Esophagus muscularis mucosa (tissue), 4 donors: ENCODE measurements around the gene CAMKMT. TPM values are rescaled to one million over a fixed set of nuclear protein-coding genes. Genes with fewer than 3 reads are reported as not detected.

Experiments used
- DNase-seq: peaks from one replicate; pipeline ENCODE4 v3.0.0-alpha.2; 2017; ENCODE audit errors: extremely low spot score
- H3K27ac ChIP-seq, 4 donors: fragments of 200-600 bp; sonication (generic); replicated peaks in 1 of 4; 1 replicate in 3 of 4; 2 replicates in 1 of 4; pipeline ENCODE4 v1.5.1; 2016 to 2019; ENCODE audit warnings: mild to moderate bottlenecking in 1 of 4
- H3K27me3 ChIP-seq, 4 donors: fragments of 200-600 bp; sonication (generic); one replicate each; pipeline versions ENCODE4 v1.5.1 to v1.6.0; 2016 to 2019
- H3K36me3 ChIP-seq, 4 donors: fragments of 200-600 bp; sonication (generic); one replicate each; pipeline ENCODE4 v1.5.1; 2016 to 2019
- H3K4me1 ChIP-seq, 4 donors: fragments of 200-600 bp; sonication (generic); one replicate each; pipeline ENCODE4 v1.5.1; 2016 to 2019
- H3K4me3 ChIP-seq, 4 donors: fragments of 200-600 bp; sonication (generic); 1 replicate in 2 of 4; 2 replicates in 2 of 4; pipeline ENCODE4 v1.5.1; 2016 to 2019; ENCODE audit warnings: mild to moderate bottlenecking in 4 of 4, moderate library complexity in 1 of 4
- H3K9me3 ChIP-seq, 4 donors: fragments of 200-600 bp; sonication (generic); 1 replicate in 3 of 4; 2 replicates in 1 of 4; pipeline ENCODE4 v1.5.1; 2016 to 2019
- EP300 ChIP-seq: sonication (generic); formaldehyde crosslinking; IDR thresholded peaks from one replicate; pipeline ENCODE4 v1.6.1; 2017; ENCODE audit warnings: antibody characterized with exemption
- POLR2A ChIP-seq: fragments of 450-650 bp; IDR thresholded peaks from one replicate; pipeline ENCODE4 v1.6.1; 2017; ENCODE audit warnings: antibody characterized with exemption, moderate library complexity, mild to moderate bottlenecking, low read depth
- POLR2AphosphoS5 ChIP-seq, 2 donors: sonication (generic); formaldehyde crosslinking; IDR thresholded peaks; one replicate each; pipeline ENCODE4 v1.6.1; 2017; ENCODE audit warnings: antibody characterized with exemption in 2 of 2
- WGBS: methylation state at CpG from one replicate; pipeline ENCODE4 v1.1.5; 2018; 5-methylcytosine and 5-hydroxymethylcytosine counted together
- intact Hi-C: fragments of 100-400 bp; cut with DNase I; formaldehyde crosslinking; loops from one replicate; pipeline ENCODE4 v1.15.1; 2023
- total RNA-seq, 4 donors: library from RNA; depleted of rRNA; stranded (reverse); fragments of >200 nt; gene quantifications; one replicate each; pipeline versions ENCODE4 v1.1.0 to v1.2.1, GENCODE V29; 2016
- TF ChIP-seq, protein P1 (sequence below), 3 experiments: fragments of 200-600 bp in 2 of 3; fragments of 450-650 bp in 1 of 3; sonication (generic) in 2 of 3; IDR thresholded peaks; one replicate each; pipeline ENCODE4 v1.5.1; 2017 to 2019; ENCODE audit warnings: antibody characterized with exemption in 3 of 3, mild to moderate bottlenecking in 2 of 3, moderate library complexity in 1 of 3

Gene CAMKMT
- total RNA-seq, 4 donors from 2014 or later, result 5.8 to 8.3 (median 6.9) TPM

DNA sequence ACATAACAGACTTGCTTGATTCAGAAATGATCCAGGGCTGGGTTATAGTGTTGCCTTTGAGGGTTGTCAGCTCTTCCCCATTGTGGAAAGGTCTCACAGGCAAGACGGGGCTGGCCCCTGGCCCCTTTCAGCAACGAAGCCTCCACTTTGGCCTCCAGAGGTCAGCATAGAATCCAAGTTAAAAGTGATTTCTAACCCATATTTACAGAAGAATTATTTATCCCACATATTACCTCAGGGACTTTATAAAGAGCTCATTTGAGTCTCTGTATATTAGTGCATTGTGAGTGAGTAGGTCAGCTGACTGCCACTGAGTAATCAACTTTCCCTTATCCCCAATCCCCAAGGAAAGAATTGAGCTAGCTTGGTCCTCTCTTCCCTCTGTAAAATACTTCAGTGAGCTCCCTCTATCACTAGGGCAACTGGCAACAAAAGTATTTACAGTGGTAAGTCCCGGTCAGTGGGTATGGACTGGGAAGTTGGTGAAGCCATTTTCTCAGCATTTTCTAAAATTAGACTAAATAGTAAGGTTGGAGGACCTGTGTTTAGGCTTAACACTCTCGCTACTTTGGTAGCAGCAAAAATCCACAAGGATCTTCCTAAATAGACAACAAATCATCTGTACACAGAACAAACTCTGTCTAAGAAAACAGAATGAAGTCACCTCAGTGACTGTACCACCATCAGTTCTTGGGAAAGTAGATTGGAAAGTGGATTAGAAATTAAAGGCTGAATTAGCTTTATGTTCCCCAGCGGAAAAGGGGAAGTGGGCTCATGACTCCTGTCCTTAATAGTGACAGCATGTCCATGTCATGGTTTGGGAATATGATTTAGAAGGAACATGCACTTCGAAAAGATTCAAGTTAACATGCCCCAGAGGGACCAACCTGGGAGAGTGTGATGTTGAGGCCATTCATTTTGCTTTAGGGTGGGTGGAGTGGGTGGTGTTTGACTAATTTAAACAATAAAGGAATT lies 408.8 kb downstream of the CAMKMT start:
- H3K4me1 ChIP-seq, result no peaks in the 10 kb centered on the region
- WGBS, result 87% methylated on average over 6 of the region's 6 CpGs

GRCh38 chr2:44771522-44771921 lies 409.8 kb downstream of the CAMKMT start:
- no peak for DNase-seq
- intact Hi-C loops, result no loop called here
- H3K36me3 ChIP-seq, result no peaks in the 10 kb centered on the region
- peaks cover 0 to 3% (median 0%) of the 10 kb centered on the region in 4 donors for H3K27me3 ChIP-seq
- no peaks in the 10 kb centered on the region for H3K9me3 ChIP-seq
- no peaks in the 10 kb centered on the region for H3K4me1 ChIP-seq
- H3K4me3 ChIP-seq, result no peak overlapping the region
- WGBS, result 94% methylated on average over 2 of the region's 2 CpGs
- H3K27ac ChIP-seq, result no peak overlapping the region
- TF ChIP-seq POLR2A, result no peak
- no peak for TF ChIP-seq EP300
- no peak for TF ChIP-seq POLR2AphosphoS5 (IDR thresholded peaks at IDR 0.05)

More for the DNA sequence above, 408.8 kb downstream of the CAMKMT start:
- TF ChIP-seq POLR2AphosphoS5 (IDR thresholded peaks at IDR 0.05), result no peak
- TF ChIP-seq, protein P1, sequence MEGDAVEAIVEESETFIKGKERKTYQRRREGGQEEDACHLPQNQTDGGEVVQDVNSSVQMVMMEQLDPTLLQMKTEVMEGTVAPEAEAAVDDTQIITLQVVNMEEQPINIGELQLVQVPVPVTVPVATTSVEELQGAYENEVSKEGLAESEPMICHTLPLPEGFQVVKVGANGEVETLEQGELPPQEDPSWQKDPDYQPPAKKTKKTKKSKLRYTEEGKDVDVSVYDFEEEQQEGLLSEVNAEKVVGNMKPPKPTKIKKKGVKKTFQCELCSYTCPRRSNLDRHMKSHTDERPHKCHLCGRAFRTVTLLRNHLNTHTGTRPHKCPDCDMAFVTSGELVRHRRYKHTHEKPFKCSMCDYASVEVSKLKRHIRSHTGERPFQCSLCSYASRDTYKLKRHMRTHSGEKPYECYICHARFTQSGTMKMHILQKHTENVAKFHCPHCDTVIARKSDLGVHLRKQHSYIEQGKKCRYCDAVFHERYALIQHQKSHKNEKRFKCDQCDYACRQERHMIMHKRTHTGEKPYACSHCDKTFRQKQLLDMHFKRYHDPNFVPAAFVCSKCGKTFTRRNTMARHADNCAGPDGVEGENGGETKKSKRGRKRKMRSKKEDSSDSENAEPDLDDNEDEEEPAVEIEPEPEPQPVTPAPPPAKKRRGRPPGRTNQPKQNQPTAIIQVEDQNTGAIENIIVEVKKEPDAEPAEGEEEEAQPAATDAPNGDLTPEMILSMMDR (IDR thresholded peaks at IDR 0.05), result no peak
- TF ChIP-seq EP300, result no peak
- TF ChIP-seq POLR2A, result no peak
- H3K27ac ChIP-seq, result no peak overlapping the region
- no peak for DNase-seq
- intact Hi-C loops, result no loop called here
- H3K9me3 ChIP-seq, result no peaks in the 10 kb centered on the region
- H3K4me3 ChIP-seq, result no peak overlapping the region
- no peaks in the 10 kb centered on the region for H3K36me3 ChIP-seq
- H3K27me3 ChIP-seq, result peaks cover 0 to 3% (median 0%) of the 10 kb centered on the region in 4 donors

- no peak for DNase-seq
- Histone ChIP-seq H3K4me3 (no peak overlapping the region), H3K4me1 (peaks cover under 1 to 5% (median 3%) of the 10 kb centered on the region in 4 donors), H3K36me3 (no peaks in the 10 kb centered on the region), H3K9me3 (no peaks in the 10 kb centered on the region), H3K27me3 (peaks cover 0 to 3% (median 0%) of the 10 kb centered on the region in 4 donors), H3K27ac (no peak overlapping the region)
- 95% methylated on average over 9 of the region's 9 CpGs for WGBS
- TF ChIP-seq EP300 (no peak), POLR2AphosphoS5 (IDR thresholded peaks at IDR 0.05) (no peak), POLR2A (no peak)
- TF ChIP-seq, protein P1 (IDR thresholded peaks at IDR 0.05), result no peak
- intact Hi-C loops, result no loop called here
Measured at GRCh38 chr2:44772131-44772530, 410.4 kb downstream of the CAMKMT start.

DNA sequence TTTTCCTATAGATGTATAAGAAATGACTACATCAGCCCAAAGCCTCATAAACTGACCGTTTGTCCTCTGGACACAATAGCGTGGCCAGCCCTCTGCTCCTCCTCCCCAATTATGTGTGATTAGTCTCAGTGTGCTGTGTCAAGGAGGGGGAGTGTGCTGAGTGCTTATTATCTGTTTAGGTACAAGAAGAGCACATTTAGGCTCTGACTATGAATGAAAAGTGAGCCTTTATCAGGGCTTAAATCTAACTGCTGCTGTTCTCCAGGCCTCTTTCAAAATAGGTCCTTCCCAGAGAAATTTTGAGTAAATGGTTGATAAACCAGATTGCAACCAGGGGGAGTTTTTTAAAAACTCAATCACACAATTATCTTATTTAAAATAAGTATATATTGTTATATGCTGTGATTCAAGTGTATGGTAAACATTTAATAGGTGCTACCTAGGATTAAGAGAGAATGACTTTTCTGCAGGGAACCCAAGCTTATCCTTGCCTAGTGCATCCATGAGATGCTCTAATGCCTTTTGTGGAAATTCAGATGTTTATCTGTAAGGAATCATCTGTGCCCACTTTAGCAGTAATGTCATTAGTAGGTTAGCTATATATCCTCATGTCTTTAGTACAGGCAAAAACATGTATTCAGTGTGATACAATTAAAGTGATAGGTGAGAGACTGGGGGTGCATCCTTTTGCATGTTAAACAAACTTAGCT lies 411.1 kb downstream of the CAMKMT start:
- 88% methylated on average over 2 of the region's 2 CpGs for WGBS
- no peak for DNase-seq
- peaks cover 0 to 3% (median 0%) of the 10 kb centered on the region in 4 donors for H3K27me3 ChIP-seq
- no peak overlapping the region for H3K27ac ChIP-seq
- H3K4me3 ChIP-seq, result no peak overlapping the region
- TF ChIP-seq POLR2AphosphoS5 (IDR thresholded peaks at IDR 0.05) (no peak), EP300 (no peak), POLR2A (no peak)
- TF ChIP-seq, protein P1 (IDR thresholded peaks at IDR 0.05), result no peak
- H3K9me3 ChIP-seq, result no peaks in the 10 kb centered on the region
- H3K36me3 ChIP-seq, result no peaks in the 10 kb centered on the region
- intact Hi-C loops, result no loop called here
- peaks cover 3 to 10% (median 7%) of the 10 kb centered on the region in 4 donors for H3K4me1 ChIP-seq
